ENCODE measurements around the gene ZFTA. TPM values are rescaled to one million over a fixed set of nuclear protein-coding genes. Genes with fewer than 3 reads are reported as not detected.

Gene ZFTA
- total RNA-seq = 8.9 and 18.8 TPM in 2 replicates

DNA sequence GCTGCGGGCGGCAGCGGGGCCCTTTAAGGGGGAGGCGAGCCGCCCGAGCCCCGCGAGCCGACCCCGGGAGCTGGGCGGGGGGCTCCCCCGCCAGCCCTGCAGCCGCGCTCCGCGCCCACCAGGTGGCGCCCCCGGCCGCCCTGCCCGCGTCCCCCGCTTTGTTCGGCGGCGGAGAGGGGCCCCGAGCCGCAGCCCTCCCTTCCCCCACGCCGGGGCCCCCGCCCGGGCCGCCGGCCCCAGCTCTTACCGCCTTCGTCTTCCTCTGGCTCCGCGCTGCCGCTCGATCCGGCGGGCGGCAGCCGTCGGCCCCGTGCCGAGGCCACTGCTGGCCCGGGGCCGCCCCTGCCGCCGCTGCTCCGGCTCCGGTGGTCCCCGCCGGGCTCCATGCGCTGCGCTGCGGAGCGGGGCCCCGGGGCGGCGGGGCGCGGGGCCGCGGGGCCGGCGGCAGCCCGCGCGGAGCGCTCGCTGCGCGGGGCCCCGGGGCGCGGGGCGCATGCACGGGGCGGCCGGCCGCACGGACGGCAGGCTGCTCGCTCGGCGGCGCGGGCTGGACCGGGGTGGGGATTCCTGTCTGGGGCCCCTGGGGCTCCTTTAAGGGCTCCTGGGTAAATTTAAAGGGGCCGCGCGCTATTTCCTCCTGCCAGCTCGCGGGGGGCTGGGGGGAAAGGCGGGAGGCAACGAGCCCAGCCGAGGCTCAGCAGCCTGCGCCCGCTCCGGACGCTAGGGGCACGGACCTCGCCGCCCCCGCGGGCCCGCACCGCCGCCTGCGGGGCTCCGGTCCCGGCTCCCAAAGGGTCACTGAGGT, at the start of gene ZFTA:
Gene ZFTA, minus strand, starts transcription at position 539 of the 805 bp plus-strand sequence. Its CDS starts 153 bp downstream, at position 386.

GRCh38 chr11:63813035-63813562, 44.5 kb upstream of the ZFTA start, which contains the start of gene SPINDOC:
Gene SPINDOC (plus strand): TSS chr11:63813456. CDS start chr11:63813687, 231 bp downstream.

Other genes with a start within 250 kb of the ZFTA start
- 1.3 and 2.7 TPM in 2 replicates for gene PLAAT4, start 232.0 kb downstream of the ZFTA start, total RNA-seq
- not detected in 2 replicates for gene PLAAT2, start 205.4 kb downstream of the ZFTA start, total RNA-seq
- 6.7 and 11.9 TPM in 2 replicates for gene PLAAT3, start 154.3 kb downstream of the ZFTA start, total RNA-seq
- gene ATL3, start 97.4 kb downstream of the ZFTA start, total RNA-seq = 92.6 and 99.6 TPM in 2 replicates
- gene RTN3, start 87.3 kb downstream of the ZFTA start, total RNA-seq = 55.5 and 89.0 TPM in 2 replicates
- gene SPINDOC, start 44.7 kb upstream of the ZFTA start, total RNA-seq = 14.0 and 23.2 TPM in 2 replicates
- gene MARK2, start 70.3 kb upstream of the ZFTA start, total RNA-seq = 7.7 and 12.6 TPM in 2 replicates
- 2.7 and 4.0 TPM in 2 replicates for gene RCOR2, start 148.4 kb upstream of the ZFTA start, total RNA-seq
- gene NAA40, start 170.2 kb upstream of the ZFTA start, total RNA-seq = 11.9 and 13.9 TPM in 2 replicates
- 255 and 284 TPM in 2 replicates for gene COX8A, start 205.8 kb upstream of the ZFTA start, total RNA-seq
- gene OTUB1, start 217.7 kb upstream of the ZFTA start, total RNA-seq = 42.8 and 45.6 TPM in 2 replicates